Measurements from ENCODE around the gene TMEM131. TPM values are rescaled to one million over a fixed set of nuclear protein-coding genes. Genes with fewer than 3 reads are reported as not detected.

Gene TMEM131
- total and polyA plus RNA-seq, 2 of the 8 experiments (the other 6 are each of a cell fraction or from before 2014, with no cell fraction given): 9.7 to 22.9 TPM

DNA sequence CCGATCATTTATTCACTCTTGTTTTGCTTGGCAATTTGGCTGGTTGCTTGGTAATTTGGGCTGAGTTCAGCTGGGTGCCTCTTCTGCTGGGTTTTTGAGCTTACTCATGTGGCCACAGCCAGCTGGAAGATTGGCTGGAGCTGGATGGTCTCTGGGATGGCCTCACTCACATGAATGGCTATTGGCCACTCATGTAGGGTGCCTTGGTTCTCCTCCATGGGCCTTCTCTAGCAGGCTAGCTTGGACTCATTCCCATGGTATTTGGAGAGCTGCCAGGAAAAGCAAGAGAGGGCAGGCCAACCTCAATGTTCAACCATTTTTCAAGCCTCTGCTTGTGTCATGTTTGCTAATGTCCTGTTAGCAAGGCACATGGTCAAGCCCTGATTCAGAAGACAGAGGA lies 265.5 kb downstream of the TMEM131 start (continued):
- TF ChIP-seq, protein P1, sequence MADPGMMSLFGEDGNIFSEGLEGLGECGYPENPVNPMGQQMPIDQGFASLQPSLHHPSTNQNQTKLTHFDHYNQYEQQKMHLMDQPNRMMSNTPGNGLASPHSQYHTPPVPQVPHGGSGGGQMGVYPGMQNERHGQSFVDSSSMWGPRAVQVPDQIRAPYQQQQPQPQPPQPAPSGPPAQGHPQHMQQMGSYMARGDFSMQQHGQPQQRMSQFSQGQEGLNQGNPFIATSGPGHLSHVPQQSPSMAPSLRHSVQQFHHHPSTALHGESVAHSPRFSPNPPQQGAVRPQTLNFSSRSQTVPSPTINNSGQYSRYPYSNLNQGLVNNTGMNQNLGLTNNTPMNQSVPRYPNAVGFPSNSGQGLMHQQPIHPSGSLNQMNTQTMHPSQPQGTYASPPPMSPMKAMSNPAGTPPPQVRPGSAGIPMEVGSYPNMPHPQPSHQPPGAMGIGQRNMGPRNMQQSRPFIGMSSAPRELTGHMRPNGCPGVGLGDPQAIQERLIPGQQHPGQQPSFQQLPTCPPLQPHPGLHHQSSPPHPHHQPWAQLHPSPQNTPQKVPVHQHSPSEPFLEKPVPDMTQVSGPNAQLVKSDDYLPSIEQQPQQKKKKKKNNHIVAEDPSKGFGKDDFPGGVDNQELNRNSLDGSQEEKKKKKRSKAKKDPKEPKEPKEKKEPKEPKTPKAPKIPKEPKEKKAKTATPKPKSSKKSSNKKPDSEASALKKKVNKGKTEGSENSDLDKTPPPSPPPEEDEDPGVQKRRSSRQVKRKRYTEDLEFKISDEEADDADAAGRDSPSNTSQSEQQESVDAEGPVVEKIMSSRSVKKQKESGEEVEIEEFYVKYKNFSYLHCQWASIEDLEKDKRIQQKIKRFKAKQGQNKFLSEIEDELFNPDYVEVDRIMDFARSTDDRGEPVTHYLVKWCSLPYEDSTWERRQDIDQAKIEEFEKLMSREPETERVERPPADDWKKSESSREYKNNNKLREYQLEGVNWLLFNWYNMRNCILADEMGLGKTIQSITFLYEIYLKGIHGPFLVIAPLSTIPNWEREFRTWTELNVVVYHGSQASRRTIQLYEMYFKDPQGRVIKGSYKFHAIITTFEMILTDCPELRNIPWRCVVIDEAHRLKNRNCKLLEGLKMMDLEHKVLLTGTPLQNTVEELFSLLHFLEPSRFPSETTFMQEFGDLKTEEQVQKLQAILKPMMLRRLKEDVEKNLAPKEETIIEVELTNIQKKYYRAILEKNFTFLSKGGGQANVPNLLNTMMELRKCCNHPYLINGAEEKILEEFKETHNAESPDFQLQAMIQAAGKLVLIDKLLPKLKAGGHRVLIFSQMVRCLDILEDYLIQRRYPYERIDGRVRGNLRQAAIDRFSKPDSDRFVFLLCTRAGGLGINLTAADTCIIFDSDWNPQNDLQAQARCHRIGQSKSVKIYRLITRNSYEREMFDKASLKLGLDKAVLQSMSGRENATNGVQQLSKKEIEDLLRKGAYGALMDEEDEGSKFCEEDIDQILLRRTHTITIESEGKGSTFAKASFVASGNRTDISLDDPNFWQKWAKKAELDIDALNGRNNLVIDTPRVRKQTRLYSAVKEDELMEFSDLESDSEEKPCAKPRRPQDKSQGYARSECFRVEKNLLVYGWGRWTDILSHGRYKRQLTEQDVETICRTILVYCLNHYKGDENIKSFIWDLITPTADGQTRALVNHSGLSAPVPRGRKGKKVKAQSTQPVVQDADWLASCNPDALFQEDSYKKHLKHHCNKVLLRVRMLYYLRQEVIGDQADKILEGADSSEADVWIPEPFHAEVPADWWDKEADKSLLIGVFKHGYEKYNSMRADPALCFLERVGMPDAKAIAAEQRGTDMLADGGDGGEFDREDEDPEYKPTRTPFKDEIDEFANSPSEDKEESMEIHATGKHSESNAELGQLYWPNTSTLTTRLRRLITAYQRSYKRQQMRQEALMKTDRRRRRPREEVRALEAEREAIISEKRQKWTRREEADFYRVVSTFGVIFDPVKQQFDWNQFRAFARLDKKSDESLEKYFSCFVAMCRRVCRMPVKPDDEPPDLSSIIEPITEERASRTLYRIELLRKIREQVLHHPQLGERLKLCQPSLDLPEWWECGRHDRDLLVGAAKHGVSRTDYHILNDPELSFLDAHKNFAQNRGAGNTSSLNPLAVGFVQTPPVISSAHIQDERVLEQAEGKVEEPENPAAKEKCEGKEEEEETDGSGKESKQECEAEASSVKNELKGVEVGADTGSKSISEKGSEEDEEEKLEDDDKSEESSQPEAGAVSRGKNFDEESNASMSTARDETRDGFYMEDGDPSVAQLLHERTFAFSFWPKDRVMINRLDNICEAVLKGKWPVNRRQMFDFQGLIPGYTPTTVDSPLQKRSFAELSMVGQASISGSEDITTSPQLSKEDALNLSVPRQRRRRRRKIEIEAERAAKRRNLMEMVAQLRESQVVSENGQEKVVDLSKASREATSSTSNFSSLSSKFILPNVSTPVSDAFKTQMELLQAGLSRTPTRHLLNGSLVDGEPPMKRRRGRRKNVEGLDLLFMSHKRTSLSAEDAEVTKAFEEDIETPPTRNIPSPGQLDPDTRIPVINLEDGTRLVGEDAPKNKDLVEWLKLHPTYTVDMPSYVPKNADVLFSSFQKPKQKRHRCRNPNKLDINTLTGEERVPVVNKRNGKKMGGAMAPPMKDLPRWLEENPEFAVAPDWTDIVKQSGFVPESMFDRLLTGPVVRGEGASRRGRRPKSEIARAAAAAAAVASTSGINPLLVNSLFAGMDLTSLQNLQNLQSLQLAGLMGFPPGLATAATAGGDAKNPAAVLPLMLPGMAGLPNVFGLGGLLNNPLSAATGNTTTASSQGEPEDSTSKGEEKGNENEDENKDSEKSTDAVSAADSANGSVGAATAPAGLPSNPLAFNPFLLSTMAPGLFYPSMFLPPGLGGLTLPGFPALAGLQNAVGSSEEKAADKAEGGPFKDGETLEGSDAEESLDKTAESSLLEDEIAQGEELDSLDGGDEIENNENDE (IDR thresholded peaks at IDR 0.05; ENCODE audit: insufficient replicate concordance, low read length): no peak
- no peak for TF ChIP-seq EZH2 (IDR thresholded peaks at IDR 0.05; ENCODE audit: low read depth, low read length, severe bottlenecking)
- TF ChIP-seq POLR2AphosphoS5 (IDR thresholded peaks at IDR 0.05; ENCODE audit: low read depth, low read length): no peak
- TF ChIP-seq RNF2 (IDR thresholded peaks at IDR 0.05; ENCODE audit: borderline replicate concordance, low read depth, low read length, missing control alignments, poor library complexity, severe bottlenecking): no peak
- TF ChIP-seq BCL11A (IDR thresholded peaks at IDR 0.05; ENCODE audit: low read depth in 2 of 2, low read length in 2 of 2): no peak

All from H1 (cell line).